GM10266 (cell line): ENCODE results near the gene KIFC1.
"Not testable (repeated sequence)": the region's sequence is repeated elsewhere in the genome, so short reads cannot be mapped to it uniquely, and the experiment has no call there.

Experiments
- DNase-seq: peaks from one replicate; pipeline ENCODE4 v3.0.0; 2012; ENCODE audit errors: extremely low spot score
- CTCF ChIP-seq: IDR thresholded peaks from 2 replicates; pipeline ENCODE4 v1.5.1; 2012; ENCODE audit warnings: mild to moderate bottlenecking, low read depth; ENCODE audit not compliant: control insufficient read depth, insufficient read depth; ENCODE audit errors: missing control alignments

The KIFC1 gene

GRCh38 chr6:33359331-33359730 is 32.3 kb upstream of the KIFC1 start:
- DNase-seq: no peak
- no peak for TF ChIP-seq CTCF

- not testable (repeated sequence) for DNase-seq
Observed at GRCh38 chr6:33363486-33363885, 28.1 kb upstream of the KIFC1 start.

GRCh38 chr6:33364475-33365205 is 27.0 kb upstream of the KIFC1 start:
- DNase-seq: not testable (repeated sequence)

- not testable (repeated sequence) for DNase-seq
Observed at GRCh38 chr6:33365206-33365971, 26.2 kb upstream of the KIFC1 start.

GRCh38 chr6:33367009-33367714 is 24.5 kb upstream of the KIFC1 start:
- no peak for TF ChIP-seq CTCF
- no peak for DNase-seq

GRCh38 chr6:33367715-33368025 is 24.0 kb upstream of the KIFC1 start:
- not testable (repeated sequence) for DNase-seq

- not testable (repeated sequence) for DNase-seq
Observed at GRCh38 chr6:33371901-33372300, 19.7 kb upstream of the KIFC1 start.

- TF ChIP-seq CTCF: no peak
- no peak for DNase-seq
Observed at GRCh38 chr6:33372526-33373123, 19.0 kb upstream of the KIFC1 start.

GRCh38 chr6:33373960-33374910 is 17.4 kb upstream of the KIFC1 start:
- no peak for DNase-seq
- TF ChIP-seq CTCF: no peak
